Fibroblast of villous mesenchyme (primary cell): ENCODE measurements around the gene TRAF3IP1. TPM values are rescaled to one million over a fixed set of nuclear protein-coding genes. Genes with fewer than 3 reads are reported as not detected.
"Not testable (repeated sequence)": the region's sequence is repeated elsewhere in the genome, so short reads cannot be mapped to it uniquely, and the experiment has no call there.

ENCODE experiments used
- DNase-seq: peaks from one replicate; pipeline ENCODE4 v3.0.0-alpha.2; 2010; ENCODE audit warnings: low read depth
- H3K4me3 ChIP-seq: 2 replicates; pipeline ENCODE4 v1.5.1; 2011; ENCODE audit warnings: low read depth, mild to moderate bottlenecking, low read length
- total RNA-seq: library from RNA; depleted of rRNA; stranded (reverse); fragments of >200 nt; gene quantifications from 2 replicates; pipeline ENCODE4 v1.2.3, GENCODE V29; 2012
- TF ChIP-seq, protein P1 (sequence below): IDR thresholded peaks from 2 replicates; pipeline ENCODE4 v1.5.1; 2012; ENCODE audit warnings: low read depth, mild to moderate bottlenecking, low read length; ENCODE audit not compliant: insufficient read depth

TRAF3IP1 gene
- total RNA-seq, 1 donor: 7.8 TPM

DNA sequence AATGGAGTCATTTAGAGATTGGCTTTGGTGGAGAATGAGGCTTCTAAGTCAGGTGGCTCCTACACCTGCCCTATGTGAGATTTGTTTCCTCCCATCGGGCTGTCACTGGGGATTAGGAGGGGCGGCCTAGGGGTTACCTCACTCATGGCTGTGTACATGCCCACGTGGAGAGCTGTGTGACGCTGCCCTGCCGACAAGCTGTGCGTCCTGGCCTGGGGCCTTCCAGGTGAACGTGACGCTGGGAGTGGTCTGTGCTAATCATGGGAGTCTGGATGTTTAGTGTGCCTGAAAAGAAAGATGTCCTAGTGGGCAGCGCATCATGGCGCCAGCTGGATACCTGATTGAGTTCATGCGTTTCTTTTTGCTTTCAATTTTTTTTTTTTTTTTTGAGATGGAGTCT is 120.4 kb downstream of the TRAF3IP1 start:
- no peak for DNase-seq
- TF ChIP-seq, protein P1, sequence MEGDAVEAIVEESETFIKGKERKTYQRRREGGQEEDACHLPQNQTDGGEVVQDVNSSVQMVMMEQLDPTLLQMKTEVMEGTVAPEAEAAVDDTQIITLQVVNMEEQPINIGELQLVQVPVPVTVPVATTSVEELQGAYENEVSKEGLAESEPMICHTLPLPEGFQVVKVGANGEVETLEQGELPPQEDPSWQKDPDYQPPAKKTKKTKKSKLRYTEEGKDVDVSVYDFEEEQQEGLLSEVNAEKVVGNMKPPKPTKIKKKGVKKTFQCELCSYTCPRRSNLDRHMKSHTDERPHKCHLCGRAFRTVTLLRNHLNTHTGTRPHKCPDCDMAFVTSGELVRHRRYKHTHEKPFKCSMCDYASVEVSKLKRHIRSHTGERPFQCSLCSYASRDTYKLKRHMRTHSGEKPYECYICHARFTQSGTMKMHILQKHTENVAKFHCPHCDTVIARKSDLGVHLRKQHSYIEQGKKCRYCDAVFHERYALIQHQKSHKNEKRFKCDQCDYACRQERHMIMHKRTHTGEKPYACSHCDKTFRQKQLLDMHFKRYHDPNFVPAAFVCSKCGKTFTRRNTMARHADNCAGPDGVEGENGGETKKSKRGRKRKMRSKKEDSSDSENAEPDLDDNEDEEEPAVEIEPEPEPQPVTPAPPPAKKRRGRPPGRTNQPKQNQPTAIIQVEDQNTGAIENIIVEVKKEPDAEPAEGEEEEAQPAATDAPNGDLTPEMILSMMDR: no peak
- H3K4me3 ChIP-seq: no peak overlapping the region

DNA sequence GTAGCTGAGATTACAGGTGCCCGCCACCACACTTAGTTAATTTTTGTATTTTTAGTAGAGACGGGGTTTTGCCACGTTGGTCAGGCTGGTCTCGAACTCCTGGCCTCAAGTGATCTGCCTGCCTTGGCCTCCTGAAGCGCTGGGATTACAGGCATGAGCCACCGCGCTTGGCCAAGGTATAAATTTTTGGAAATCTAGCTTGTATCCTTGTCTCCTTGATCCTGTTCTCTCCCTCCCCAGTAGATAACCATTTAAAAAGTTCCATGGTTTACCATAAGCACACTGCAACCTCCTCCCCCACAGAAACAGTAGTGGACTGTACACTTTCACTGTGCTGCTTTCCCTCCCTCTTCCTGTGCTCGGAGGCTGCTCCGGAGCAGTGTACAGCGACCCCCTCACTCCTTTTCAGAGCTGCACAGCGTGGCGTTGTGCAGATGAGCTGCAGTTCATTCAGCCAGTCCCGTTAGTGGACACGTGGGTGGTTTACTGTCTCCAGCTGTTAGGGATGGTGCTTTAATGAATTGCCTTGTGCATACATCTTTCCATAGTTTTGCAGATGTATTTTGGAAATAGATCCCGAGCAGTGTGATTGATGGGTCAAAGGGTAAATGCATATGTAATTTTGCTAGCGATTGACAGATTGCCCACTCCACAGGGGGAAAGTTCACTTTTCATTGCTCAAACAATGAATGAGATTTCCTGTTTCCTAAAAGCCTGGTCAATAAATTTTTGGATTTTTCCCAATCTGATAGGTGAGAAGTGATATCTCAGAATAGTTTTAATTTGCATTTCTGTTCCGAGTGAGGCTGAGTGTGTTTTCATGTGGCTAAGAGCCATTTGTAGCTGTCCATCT is 121.2 kb downstream of the TRAF3IP1 start:
- H3K4me3 ChIP-seq: no peak overlapping the region
- DNase-seq: peak; percentile 46
- TF ChIP-seq, protein P1: no peak

DNA sequence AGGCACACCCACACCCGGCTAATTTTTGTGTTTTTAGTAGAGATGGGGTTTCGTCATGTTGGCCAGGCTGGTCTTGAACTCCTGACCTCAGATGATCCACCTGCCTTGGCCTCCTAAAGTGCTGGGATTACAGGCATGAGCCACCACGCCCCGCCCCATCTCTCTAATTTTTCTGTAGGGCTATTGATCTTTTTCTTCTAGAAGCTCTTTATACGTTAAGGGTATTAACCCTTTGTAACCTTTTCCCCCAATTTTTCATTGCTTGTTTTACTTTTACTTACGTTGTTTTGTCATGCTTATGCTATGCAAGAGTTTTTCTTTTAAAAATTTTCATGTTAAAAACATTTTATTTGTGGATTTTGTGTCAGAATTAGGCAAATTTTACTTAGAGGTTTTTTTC is 121.9 kb downstream of the TRAF3IP1 start:
- not testable (repeated sequence) for DNase-seq, H3K4me3 ChIP-seq

DNA sequence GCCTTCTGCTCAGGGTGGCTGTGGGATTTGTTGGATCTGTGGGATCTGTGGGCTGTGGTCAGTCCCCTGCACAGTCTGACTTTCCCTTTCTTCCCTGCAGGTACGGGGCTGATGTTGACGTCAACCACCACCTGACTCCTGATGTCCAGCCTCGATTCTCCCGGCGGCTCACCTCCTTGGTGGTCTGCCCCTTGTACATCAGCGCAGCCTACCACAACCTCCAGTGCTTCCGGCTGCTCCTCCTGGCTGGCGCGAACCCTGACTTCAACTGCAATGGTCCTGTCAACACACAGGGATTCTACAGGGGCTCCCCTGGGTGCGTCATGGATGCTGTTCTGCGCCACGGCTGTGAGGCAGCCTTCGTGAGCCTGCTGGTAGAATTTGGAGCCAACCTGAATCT is 123.9 kb downstream of the TRAF3IP1 start:
- DNase-seq: no peak
- no peak overlapping the region for H3K4me3 ChIP-seq
- TF ChIP-seq, protein P1: no peak

DNA sequence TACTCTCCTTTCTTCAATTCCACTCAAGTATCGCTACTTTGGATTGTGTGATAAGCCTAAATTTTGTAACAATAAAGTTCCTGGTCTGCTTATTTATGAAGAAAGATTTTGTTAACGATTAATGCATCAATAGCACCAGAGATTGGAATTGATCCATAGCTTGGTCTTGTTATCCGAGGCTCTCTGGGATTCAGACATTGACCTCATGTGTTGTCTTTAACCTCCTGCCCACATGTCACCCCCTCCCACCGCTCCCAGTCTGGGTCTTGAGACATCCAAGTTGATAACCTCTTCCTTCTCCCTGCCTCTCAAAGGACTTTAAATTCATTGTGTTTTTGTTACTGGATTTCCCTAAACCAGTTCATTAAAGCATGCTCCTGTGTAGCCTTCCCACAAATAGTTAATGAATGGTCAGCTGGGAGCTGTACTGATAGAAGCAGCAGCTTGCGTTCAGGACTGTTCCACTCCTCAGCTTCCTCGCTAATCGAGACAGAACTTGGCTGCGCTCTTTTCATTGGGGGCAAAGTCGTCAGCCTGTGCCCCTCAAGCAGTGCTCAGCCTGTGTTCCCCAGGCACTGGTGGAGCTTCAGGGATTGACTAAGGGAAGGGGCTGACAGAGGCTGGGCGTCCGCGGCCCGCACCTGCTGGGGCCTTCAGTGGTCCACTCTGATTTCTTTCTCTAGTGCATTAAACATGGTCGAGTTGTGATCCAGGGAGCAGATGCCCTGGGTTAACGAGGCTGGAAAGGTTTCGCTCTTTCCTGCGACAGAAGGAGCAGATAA is 125.3 kb downstream of the TRAF3IP1 start:
- TF ChIP-seq, protein P1: no peak
- DNase-seq: no peak
- H3K4me3 ChIP-seq: no peak overlapping the region

DNA sequence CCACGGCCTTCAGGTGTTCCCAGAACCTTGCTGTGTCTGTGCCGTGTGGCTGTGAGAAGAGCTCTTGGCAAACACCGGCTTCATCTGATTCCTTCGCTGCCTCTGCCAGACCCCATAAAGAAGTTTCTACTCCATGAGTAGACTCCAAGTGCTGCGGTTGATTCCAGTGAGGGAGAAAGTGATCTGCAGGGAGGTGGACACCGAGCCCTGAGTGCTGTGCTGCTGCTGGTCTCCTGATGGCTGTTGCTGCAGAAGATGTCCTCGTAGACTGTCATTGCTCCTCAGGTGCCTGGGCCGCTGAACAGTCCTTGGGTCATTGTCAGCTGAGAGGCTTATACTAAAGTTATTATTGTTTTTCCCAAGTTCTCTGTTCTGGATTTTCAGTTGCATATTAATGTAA is 126.1 kb downstream of the TRAF3IP1 start:
- DNase-seq: no peak
- H3K4me3 ChIP-seq: no peak overlapping the region
- TF ChIP-seq, protein P1: no peak
